Neural cell (in vitro differentiated cells): ENCODE measurements around the gene ERH.

Experiments used
- CTCF ChIP-seq: fragments of 450-650 bp; IDR thresholded peaks from 2 replicates; pipeline ENCODE4 v1.5.1; 2014; ENCODE audit warnings: antibody characterized with exemption, mild to moderate bottlenecking, moderate library complexity; ENCODE audit not compliant: poor library complexity, severe bottlenecking
- EP300 ChIP-seq: fragments of 450-650 bp; conservative IDR thresholded peaks from 2 replicates; pipeline ENCODE4 v1.6.1; 2014; ENCODE audit warnings: antibody characterized with exemption, mild to moderate bottlenecking, moderate library complexity; ENCODE audit not compliant: poor library complexity, severe bottlenecking
- EZH2 ChIP-seq: fragments of 200-600, 300-800 bp; shearing (Covaris generic), sonication (generic); IDR thresholded peaks from 2 replicates; pipeline ENCODE4 v1.6.1; 2014; ENCODE audit warnings: antibody characterized with exemption, low read length, borderline replicate concordance, mild to moderate bottlenecking; ENCODE audit not compliant: insufficient read depth, poor library complexity, severe bottlenecking
- RAD21 ChIP-seq: fragments of 450-650 bp; conservative IDR thresholded peaks from 2 replicates; pipeline ENCODE4 v1.6.1; 2014; ENCODE audit warnings: antibody characterized with exemption, mild to moderate bottlenecking, moderate library complexity

DNA sequence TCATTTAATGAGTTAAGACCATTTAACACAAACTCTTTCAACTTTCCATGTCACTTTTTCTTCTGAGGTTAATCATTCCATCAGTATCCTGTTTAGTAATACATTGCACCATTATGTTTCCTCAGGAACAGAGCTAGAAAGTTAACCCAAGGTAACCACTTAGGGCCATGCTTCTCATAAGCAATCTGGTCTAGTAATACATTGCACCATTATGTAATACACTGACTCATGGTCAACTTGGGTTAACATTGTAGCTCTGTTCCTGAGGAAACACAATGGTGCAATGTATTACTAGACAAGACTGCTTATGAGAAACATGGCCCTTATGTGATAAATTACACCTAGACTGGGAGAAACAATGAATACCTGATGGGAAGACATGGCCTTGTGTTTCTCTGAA lies 21.7 kb downstream of the ERH start:
- TF ChIP-seq CTCF (no peak), EP300 (no peak), EZH2 (no peak), RAD21 (no peak)
